ENCODE results near the gene TEX264. TPM values are rescaled to one million over a fixed set of nuclear protein-coding genes. Genes with fewer than 3 reads are reported as not detected.

Gene TEX264
- total RNA-seq, 4 donors from 2014 or later = 60.9 to 116 (median 88.2) TPM

GRCh38 chr3:51708216-51708845 is 37.3 kb downstream of the TEX264 start:
- Histone ChIP-seq H3K36me3 (no peaks in the 10 kb centered on the region), H3K4me3 (no peak overlapping the region), H3K27ac (no peak overlapping the region), H3K27me3 (peaks cover 6% of the 10 kb centered on the region), H3K4me1 (peaks cover 0 to 8% (median 5%) of the 10 kb centered on the region in 4 donors), H3K9me3 (no peaks in the 10 kb centered on the region)
- in situ Hi-C loops (cut with MboI; ENCODE audit: low pct_ligation_motif_present in 1 of 4, low pct_unique_long_range_greater_than_20kb in 1 of 4, low sequenced_read_pairs in 3 of 4) (no loop called here), intact Hi-C loops (cut with DNase I; ENCODE audit: low total_unique reads) (no loop called here)
- WGBS, 2 donors (ENCODE audit: low coverage in 1 of 2) = 60 to 73% methylated on average over 1 to 3 of the region's 3 CpGs
- peak; percentile 2 for DNase-seq
- TF ChIP-seq EP300 (IDR thresholded peaks at IDR 0.05; ENCODE audit: low read depth) (no peak), POLR2A (IDR thresholded peaks at IDR 0.05) (no peak), POLR2AphosphoS5 (IDR thresholded peaks at IDR 0.05) (no peak), CTCF (IDR thresholded peaks at IDR 0.05) (no peak)

GRCh38 chr3:51709004-51709420 is 38.0 kb downstream of the TEX264 start:
- 92% methylated on average over 17 of the region's 17 CpGs; no CpG with 5 or more reads in 1 of the 2 donors for WGBS, 2 donors (ENCODE audit: low coverage in 1 of 2)
- H3K9me3 ChIP-seq = no peaks in the 10 kb centered on the region
- DNase-seq = peak; percentile 4

GRCh38 chr3:51709675-51710074 is 38.6 kb downstream of the TEX264 start:
- 52 to 70% methylated on average over 2 to 3 of the region's 4 CpGs for WGBS, 2 donors (ENCODE audit: low coverage in 1 of 2)
- no peak for DNase-seq

More at GRCh38 chr3:51709004-51709420, 38.0 kb downstream of the TEX264 start:
- in situ Hi-C loops (cut with MboI; ENCODE audit: low pct_ligation_motif_present in 1 of 4, low pct_unique_long_range_greater_than_20kb in 1 of 4, low sequenced_read_pairs in 3 of 4) = no loop called here
- intact Hi-C loops (cut with DNase I; ENCODE audit: low total_unique reads) = no loop called here
- no peaks in the 10 kb centered on the region for H3K36me3 ChIP-seq
- peaks cover 0 to 8% (median 5%) of the 10 kb centered on the region in 4 donors for H3K4me1 ChIP-seq
- TF ChIP-seq POLR2AphosphoS5 (IDR thresholded peaks at IDR 0.05) = no peak
- TF ChIP-seq EP300 (IDR thresholded peaks at IDR 0.05; ENCODE audit: low read depth) = no peak
- TF ChIP-seq POLR2A (IDR thresholded peaks at IDR 0.05) = no peak
- no peak for TF ChIP-seq CTCF (IDR thresholded peaks at IDR 0.05)
- no peak overlapping the region for H3K4me3 ChIP-seq
- H3K27ac ChIP-seq = no peak overlapping the region
- H3K27me3 ChIP-seq = peaks cover 6% of the 10 kb centered on the region

More at GRCh38 chr3:51709675-51710074, 38.6 kb downstream of the TEX264 start:
- in situ Hi-C loops (cut with MboI; ENCODE audit: low pct_ligation_motif_present in 1 of 4, low pct_unique_long_range_greater_than_20kb in 1 of 4, low sequenced_read_pairs in 3 of 4) = no loop called here
- peaks cover 6% of the 10 kb centered on the region for H3K27me3 ChIP-seq
- peaks cover 0 to 8% (median 5%) of the 10 kb centered on the region in 4 donors for H3K4me1 ChIP-seq
- intact Hi-C loops (cut with DNase I; ENCODE audit: low total_unique reads) = no loop called here
- no peaks in the 10 kb centered on the region for H3K36me3 ChIP-seq
- no peak overlapping the region for H3K4me3 ChIP-seq
- TF ChIP-seq POLR2AphosphoS5 (IDR thresholded peaks at IDR 0.05) = no peak
- no peak for TF ChIP-seq POLR2A (IDR thresholded peaks at IDR 0.05)
- TF ChIP-seq CTCF (IDR thresholded peaks at IDR 0.05) = no peak
- TF ChIP-seq EP300 (IDR thresholded peaks at IDR 0.05; ENCODE audit: low read depth) = no peak
- H3K9me3 ChIP-seq = no peaks in the 10 kb centered on the region
- H3K27ac ChIP-seq = no peak overlapping the region
